Measurements from ENCODE around the gene OR51B4. TPM values are rescaled to one million over a fixed set of nuclear protein-coding genes. Genes with fewer than 3 reads are reported as not detected.

Gene OR51B4
- total and polyA plus RNA-seq, 9 of the 15 experiments (the other 6 are each of a cell fraction or from before 2014, with no cell fraction given): 17.1 to 64.6 (median 39.9) TPM

DNA sequence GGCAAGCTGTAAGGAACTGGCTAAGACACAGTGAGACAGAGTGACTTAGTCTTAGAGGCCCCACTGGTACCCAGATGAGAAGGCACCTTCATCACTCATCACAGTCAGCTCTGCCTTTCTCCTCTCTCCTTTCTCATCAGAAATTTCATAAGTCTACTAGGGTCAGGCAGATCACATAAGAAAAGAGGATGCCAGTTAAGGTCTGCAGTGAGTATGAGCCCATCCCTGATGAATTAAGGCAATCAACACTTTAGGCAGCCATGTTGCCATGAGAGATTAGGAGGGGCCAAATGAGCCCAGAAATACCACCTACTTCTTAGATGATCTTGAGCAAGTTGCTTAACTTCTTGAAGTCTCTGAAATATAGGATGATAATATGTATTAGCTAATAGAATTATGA lies 20.1 kb downstream of the OR51B4 start (continued):
- TF ChIP-seq, protein P1, sequence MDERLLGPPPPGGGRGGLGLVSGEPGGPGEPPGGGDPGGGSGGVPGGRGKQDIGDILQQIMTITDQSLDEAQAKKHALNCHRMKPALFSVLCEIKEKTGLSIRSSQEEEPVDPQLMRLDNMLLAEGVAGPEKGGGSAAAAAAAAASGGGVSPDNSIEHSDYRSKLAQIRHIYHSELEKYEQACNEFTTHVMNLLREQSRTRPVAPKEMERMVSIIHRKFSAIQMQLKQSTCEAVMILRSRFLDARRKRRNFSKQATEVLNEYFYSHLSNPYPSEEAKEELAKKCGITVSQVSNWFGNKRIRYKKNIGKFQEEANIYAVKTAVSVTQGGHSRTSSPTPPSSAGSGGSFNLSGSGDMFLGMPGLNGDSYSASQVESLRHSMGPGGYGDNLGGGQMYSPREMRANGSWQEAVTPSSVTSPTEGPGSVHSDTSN (CRISPR knock-in tag; IDR thresholded peaks at IDR 0.05; ENCODE audit: low read depth): no peak
- TF ChIP-seq, protein P1 (tag; conservative IDR thresholded peaks at IDR 0.05; ENCODE audit: low read depth): 0 out of 2 replicates have a peak, but pooled peaks have one; percentile 32

DNA sequence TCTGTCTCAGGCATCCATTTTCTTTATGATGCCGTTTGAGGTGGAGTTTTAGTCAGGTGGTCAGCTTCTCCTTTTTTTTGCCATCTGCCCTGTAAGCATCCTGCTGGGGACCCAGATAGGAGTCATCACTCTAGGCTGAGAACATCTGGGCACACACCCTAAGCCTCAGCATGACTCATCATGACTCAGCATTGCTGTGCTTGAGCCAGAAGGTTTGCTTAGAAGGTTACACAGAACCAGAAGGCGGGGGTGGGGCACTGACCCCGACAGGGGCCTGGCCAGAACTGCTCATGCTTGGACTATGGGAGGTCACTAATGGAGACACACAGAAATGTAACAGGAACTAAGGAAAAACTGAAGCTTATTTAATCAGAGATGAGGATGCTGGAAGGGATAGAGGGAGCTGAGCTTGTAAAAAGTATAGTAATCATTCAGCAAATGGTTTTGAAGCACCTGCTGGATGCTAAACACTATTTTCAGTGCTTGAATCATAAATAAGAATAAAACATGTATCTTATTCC lies 21.1 kb downstream of the OR51B4 start:
- POLR2A ChIA-PET: interaction anchor here (0.6 to 7.3 kb wide), 12 partner anchors 9 to 334 kb away, joined by 3 to 55 read pairs (median 4); partner anchors contain the start of genes HBE1 and HBG1
- DNase-seq (ENCODE audit: extremely low read depth in 1 of 4, low spot score in 3 of 4): peak; percentile 91 to 100 (median 94)
- WGBS (ENCODE audit: insufficient coverage, low coverage, missing lambda C conversion rate): 0% methylated on average over 3 of the region's 3 CpGs
- TF ChIP-seq, protein P2, sequence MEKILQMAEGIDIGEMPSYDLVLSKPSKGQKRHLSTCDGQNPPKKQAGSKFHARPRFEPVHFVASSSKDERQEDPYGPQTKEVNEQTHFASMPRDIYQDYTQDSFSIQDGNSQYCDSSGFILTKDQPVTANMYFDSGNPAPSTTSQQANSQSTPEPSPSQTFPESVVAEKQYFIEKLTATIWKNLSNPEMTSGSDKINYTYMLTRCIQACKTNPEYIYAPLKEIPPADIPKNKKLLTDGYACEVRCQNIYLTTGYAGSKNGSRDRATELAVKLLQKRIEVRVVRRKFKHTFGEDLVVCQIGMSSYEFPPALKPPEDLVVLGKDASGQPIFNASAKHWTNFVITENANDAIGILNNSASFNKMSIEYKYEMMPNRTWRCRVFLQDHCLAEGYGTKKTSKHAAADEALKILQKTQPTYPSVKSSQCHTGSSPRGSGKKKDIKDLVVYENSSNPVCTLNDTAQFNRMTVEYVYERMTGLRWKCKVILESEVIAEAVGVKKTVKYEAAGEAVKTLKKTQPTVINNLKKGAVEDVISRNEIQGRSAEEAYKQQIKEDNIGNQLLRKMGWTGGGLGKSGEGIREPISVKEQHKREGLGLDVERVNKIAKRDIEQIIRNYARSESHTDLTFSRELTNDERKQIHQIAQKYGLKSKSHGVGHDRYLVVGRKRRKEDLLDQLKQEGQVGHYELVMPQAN (IDR thresholded peaks at IDR 0.05; ENCODE audit: borderline replicate concordance): no peak
- TF ChIP-seq MTA1 (IDR thresholded peaks at IDR 0.05; ENCODE audit: borderline replicate concordance) (peak; percentile 90), MXI1 (IDR thresholded peaks at IDR 0.05; ENCODE audit: low read depth, low read length) (peak; percentile 79; the same call in 1 of the 2 replicates), TEAD1 (CRISPR knock-in tag; IDR thresholded peaks at IDR 0.05) (peak in 1 of 2 experiments; percentile 88; a peak in 2 of 4 replicates)
- TF ChIP-seq, protein P3, sequence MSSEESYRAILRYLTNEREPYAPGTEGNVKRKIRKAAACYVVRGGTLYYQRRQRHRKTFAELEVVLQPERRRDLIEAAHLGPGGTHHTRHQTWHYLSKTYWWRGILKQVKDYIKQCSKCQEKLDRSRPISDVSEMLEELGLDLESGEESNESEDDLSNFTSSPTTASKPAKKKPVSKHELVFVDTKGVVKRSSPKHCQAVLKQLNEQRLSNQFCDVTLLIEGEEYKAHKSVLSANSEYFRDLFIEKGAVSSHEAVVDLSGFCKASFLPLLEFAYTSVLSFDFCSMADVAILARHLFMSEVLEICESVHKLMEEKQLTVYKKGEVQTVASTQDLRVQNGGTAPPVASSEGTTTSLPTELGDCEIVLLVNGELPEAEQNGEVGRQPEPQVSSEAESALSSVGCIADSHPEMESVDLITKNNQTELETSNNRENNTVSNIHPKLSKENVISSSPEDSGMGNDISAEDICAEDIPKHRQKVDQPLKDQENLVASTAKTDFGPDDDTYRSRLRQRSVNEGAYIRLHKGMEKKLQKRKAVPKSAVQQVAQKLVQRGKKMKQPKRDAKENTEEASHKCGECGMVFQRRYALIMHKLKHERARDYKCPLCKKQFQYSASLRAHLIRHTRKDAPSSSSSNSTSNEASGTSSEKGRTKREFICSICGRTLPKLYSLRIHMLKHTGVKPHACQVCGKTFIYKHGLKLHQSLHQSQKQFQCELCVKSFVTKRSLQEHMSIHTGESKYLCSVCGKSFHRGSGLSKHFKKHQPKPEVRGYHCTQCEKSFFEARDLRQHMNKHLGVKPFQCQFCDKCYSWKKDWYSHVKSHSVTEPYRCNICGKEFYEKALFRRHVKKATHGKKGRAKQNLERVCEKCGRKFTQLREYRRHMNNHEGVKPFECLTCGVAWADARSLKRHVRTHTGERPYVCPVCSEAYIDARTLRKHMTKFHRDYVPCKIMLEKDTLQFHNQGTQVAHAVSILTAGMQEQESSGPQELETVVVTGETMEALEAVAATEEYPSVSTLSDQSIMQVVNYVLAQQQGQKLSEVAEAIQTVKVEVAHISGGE (CRISPR knock-in tag; IDR thresholded peaks at IDR 0.05): peak in 1 of 3 experiments; percentile 88; a peak in 2 of 6 replicates

More for the DNA sequence above, 21.1 kb downstream of the OR51B4 start:
- Histone ChIP-seq H3K27me3 (ENCODE audit: control insufficient read depth in 2 of 2, insufficient read depth in 2 of 2, low read length in 2 of 2) (no peaks in the 10 kb centered on the region), H3K4me2 (ENCODE audit: insufficient read depth, low read length) (peak overlapping the region; percentile 27; the same call in 1 of the 2 replicates), H3K27ac (ENCODE audit: extremely low read depth, low read depth, low read length) (peak overlapping the region; percentile 87), H2AFZ (ENCODE audit: low read depth, low read length) (no peak overlapping the region), H3K9me3 (replicated peaks; ENCODE audit: control insufficient read depth, insufficient read depth, low read depth, low read length) (no peaks in the 10 kb centered on the region), H3K9me1 (ENCODE audit: control insufficient read depth, insufficient read depth, low read length) (no peaks in the 10 kb centered on the region), H3K4me1 (replicated peaks in 1 of 2; ENCODE audit: control insufficient read depth in 2 of 2, insufficient read depth in 2 of 2, low read length in 2 of 2) (peaks cover 29 to 86% of the 10 kb centered on the region in 2 experiments), H3K4me3 (no peak overlapping the region), H4K20me1 (replicated peaks; ENCODE audit: control insufficient read depth, insufficient read depth, low read length) (no peaks in the 10 kb centered on the region), H3K79me2 (ENCODE audit: control insufficient read depth, insufficient read depth, low read length) (peaks cover 82% of the 10 kb centered on the region), H3K9ac (ENCODE audit: insufficient read depth in 1 of 2, low read depth in 2 of 2, low read length in 2 of 2) (peak overlapping the region in 1 of 2 experiments; percentile 7; a peak in 1 of 4 replicates), H3K36me3 (ENCODE audit: control insufficient read depth, insufficient read depth, low read length) (peaks cover 55% of the 10 kb centered on the region)
- BruUV-seq (replicated peaks): no TSS peak
- CTCF ChIA-PET (ENCODE audit: low intra/inter-chr PET ratio): no interaction called here
- in situ Hi-C loops (cut with MboI): no loop called here
- ATAC-seq (peak; percentile 86), FAIRE-seq (peak; percentile 97)
- intact Hi-C loops (cut with micrococcal nuclease): loop anchor here (10.0 kb wide), 2 partner anchors 224 to 314 kb away; partner anchors contain the start of genes TRIM6 and UBQLN3
